AG04450 (cell line): ENCODE measurements around the gene TSPAN15. TPM values are rescaled to one million over a fixed set of nuclear protein-coding genes. Genes with fewer than 3 reads are reported as not detected.
"Not testable (repeated sequence)": the region's sequence is repeated elsewhere in the genome, so short reads cannot be mapped to it uniquely, and the experiment has no call there.

ENCODE experiments used
- CTCF ChIA-PET: fragments of 300-600, 350-600 bp; formaldehyde crosslinking; extraction: SDS; loops from one replicate; lab custom pipeline; 2022; ENCODE audit warnings: antibody characterized with exemption, inconsistent platforms; lab: Charles Lee
- POLR2A ChIA-PET: fragments of 350-600 bp; formaldehyde crosslinking; extraction: SDS; loops from one replicate; lab custom pipeline; 2021; ENCODE audit warnings: antibody characterized with exemption, inconsistent platforms; lab: Yijun Ruan, JAX
- DNase-seq: peaks from one replicate; pipeline ENCODE4 v3.0.0-alpha.2; 2011; ENCODE audit warnings: low read depth, low spot score
- H3K27ac ChIP-seq: one replicate; pipeline ENCODE4 v1.5.1; 2012; ENCODE audit warnings: low read depth, low read length, control low read depth
- H3K27me3 ChIP-seq: one replicate; pipeline ENCODE4 v1.6.0; 2012; ENCODE audit warnings: low read length; ENCODE audit not compliant: control insufficient read depth, insufficient read depth
- H3K4me3 ChIP-seq: 2 replicates; pipeline ENCODE4 v1.5.1; 2011; ENCODE audit warnings: mild to moderate bottlenecking, low read depth, low read length, control low read depth
- H3K9me3 ChIP-seq: 2 replicates; pipeline ENCODE4 v1.5.1; 2012; ENCODE audit warnings: low read length; ENCODE audit not compliant: control insufficient read depth, insufficient read depth
- polyA plus RNA-seq: library from polyadenylated mRNA; depleted of rRNA; stranded (reverse); fragments of >200 nt; gene quantifications from 2 replicates; pipeline ENCODE4 v1.2.3, GENCODE V29; 2011
- TF ChIP-seq, protein P1 (sequence below): IDR thresholded peaks from 2 replicates; pipeline ENCODE4 v1.5.1; 2011; ENCODE audit warnings: low read depth, low read length, control low read depth, inconsistent platforms

Gene TSPAN15
- polyA plus RNA-seq, 1 experiment, result 0.38 TPM

- no peak for DNase-seq
- CTCF ChIA-PET, result no interaction called here
- Histone ChIP-seq H3K4me3 (no peak overlapping the region), H3K9me3 (peaks cover 19% of the 10 kb centered on the region), H3K27me3 (peaks cover 25% of the 10 kb centered on the region), H3K27ac (no peak overlapping the region)
- TF ChIP-seq, protein P1, sequence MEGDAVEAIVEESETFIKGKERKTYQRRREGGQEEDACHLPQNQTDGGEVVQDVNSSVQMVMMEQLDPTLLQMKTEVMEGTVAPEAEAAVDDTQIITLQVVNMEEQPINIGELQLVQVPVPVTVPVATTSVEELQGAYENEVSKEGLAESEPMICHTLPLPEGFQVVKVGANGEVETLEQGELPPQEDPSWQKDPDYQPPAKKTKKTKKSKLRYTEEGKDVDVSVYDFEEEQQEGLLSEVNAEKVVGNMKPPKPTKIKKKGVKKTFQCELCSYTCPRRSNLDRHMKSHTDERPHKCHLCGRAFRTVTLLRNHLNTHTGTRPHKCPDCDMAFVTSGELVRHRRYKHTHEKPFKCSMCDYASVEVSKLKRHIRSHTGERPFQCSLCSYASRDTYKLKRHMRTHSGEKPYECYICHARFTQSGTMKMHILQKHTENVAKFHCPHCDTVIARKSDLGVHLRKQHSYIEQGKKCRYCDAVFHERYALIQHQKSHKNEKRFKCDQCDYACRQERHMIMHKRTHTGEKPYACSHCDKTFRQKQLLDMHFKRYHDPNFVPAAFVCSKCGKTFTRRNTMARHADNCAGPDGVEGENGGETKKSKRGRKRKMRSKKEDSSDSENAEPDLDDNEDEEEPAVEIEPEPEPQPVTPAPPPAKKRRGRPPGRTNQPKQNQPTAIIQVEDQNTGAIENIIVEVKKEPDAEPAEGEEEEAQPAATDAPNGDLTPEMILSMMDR, result no peak
- POLR2A ChIA-PET, result no interaction called here
Observed at GRCh38 chr10:69484736-69485135, 33.5 kb downstream of the TSPAN15 start.

DNA sequence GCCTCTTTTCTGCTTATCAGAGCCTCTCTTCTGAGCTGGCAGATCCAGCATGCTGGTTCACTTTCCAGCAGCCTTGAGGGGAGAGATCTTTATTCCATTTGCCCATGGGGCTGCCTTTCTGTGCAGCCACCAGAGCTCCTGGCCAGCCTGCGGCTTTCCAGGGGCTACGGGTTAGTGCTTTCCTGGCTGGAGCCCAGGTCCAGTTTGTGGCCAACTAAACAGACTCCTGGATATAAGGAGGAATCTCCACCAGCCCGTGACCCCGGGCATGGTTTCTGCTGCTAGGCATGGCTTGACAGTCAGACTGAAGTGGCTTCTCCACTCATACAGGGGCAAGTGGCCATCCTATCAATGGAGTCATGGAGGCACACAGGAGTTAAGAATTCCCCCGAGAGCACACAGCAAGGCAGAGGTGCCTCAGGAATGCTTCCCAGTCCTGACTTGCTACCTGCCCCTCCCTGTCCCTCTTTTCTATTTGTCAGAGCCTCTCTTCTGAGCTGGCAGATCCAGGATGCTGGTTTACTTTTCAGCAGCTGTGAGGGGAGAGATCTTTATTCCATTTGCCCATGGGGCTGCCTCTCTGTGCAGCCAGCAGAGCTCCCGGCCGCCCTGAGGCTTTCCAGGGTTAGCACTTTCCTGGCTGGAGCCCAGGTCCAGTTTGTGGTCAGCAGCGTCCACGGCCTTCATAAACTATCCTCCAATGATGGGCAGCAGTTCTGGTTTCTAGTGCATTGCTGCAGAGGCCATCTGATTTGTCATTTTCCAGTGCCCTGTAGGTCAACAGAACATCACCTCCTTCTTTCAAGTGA is 35.9 kb downstream of the TSPAN15 start:
- Histone ChIP-seq H3K9me3 (peaks cover 22% of the 10 kb centered on the region), H3K4me3 (no peak overlapping the region), H3K27ac (no peak overlapping the region), H3K27me3 (peaks cover 25% of the 10 kb centered on the region)
- ChIA-PET POLR2A (no interaction called here), CTCF (interaction anchor here (0.6 kb wide), 1 partner anchor 32 kb away, joined by 3 read pairs; no protein-coding TSS in a partner anchor)
- TF ChIP-seq, protein P1, result no peak
- no peak for DNase-seq

DNA sequence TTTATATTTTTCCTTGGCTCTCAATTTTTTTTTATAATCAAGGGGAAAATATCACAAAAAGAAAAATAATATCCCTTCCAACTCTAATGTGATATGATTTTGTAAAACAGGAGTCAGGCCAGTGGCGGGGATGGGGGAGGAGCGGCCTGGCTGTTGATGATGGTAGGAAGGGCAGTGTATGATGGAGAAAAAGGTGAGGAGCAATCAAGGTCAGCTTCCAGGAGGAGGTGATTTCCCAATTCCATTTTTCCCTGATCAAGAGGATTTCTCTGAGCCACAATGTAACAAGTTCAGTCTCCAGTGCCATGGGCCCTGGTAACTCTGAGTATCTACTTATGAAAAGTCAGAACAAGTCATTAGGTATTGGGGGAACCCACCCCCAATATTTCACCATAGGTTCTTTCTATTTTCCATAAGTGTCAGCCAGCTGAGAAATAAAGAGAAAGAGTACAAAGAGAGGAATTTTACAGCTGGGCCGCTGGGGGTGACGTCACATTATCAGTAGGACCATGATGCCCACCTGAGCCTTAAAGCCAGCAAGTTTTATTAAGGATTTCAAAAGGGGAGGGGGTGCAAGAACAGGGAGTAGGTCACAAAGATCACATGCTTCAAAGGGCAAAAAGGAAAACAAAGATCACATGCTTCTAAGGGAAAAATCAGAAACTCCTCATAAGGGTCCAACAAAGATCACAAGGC is 37.0 kb downstream of the TSPAN15 start:
- POLR2A ChIA-PET, H3K4me3 ChIP-seq, CTCF ChIA-PET, DNase-seq, H3K27ac ChIP-seq: not testable (repeated sequence)
- peaks cover 22% of the 10 kb centered on the region for H3K9me3 ChIP-seq
- H3K27me3 ChIP-seq, result peaks cover 20% of the 10 kb centered on the region

DNA sequence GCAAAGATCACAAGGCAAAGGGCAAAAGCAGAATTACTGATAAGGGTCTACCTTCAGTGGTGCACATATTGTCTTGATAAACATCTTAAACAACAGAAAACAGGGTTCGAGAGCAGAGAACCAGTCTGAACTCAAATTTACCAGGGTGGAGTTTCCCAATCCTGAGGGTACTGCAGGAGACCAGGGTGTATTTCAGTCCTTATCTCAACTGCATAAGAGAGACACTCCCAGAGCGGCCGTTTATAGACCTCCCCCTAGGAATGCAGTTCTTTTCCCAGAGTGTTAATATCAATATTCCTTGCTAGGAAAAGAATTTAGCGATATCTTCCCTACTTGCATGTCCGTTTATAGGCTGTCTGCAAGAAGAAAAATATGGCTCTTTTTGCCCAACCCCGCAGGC is 37.6 kb downstream of the TSPAN15 start:
- H3K4me3 ChIP-seq, DNase-seq, CTCF ChIA-PET, POLR2A ChIA-PET, H3K27ac ChIP-seq: not testable (repeated sequence)
- Histone ChIP-seq H3K27me3 (peaks cover 20% of the 10 kb centered on the region), H3K9me3 (peaks cover 22% of the 10 kb centered on the region)

- Histone ChIP-seq H3K27me3 (peaks cover 20% of the 10 kb centered on the region), H3K4me3 (no peak overlapping the region), H3K9me3 (peaks cover 22% of the 10 kb centered on the region), H3K27ac (no peak overlapping the region)
- TF ChIP-seq, protein P1, result no peak
- POLR2A ChIA-PET, result no interaction called here
- CTCF ChIA-PET, result no interaction called here
- no peak for DNase-seq
Observed at GRCh38 chr10:69489506-69490090, 38.3 kb downstream of the TSPAN15 start.
